HG02763 (cell line): ENCODE results near the gene SETBP1.

Source experiments
- ATAC-seq: cut with Tn5 transposase; IDR thresholded peaks from one replicate; pipeline ENCODE4 v1.9.1; 2021; ENCODE audit warnings: mild to moderate bottlenecking, moderate library complexity; ENCODE audit not compliant: unreplicated experiment

The SETBP1 gene

DNA sequence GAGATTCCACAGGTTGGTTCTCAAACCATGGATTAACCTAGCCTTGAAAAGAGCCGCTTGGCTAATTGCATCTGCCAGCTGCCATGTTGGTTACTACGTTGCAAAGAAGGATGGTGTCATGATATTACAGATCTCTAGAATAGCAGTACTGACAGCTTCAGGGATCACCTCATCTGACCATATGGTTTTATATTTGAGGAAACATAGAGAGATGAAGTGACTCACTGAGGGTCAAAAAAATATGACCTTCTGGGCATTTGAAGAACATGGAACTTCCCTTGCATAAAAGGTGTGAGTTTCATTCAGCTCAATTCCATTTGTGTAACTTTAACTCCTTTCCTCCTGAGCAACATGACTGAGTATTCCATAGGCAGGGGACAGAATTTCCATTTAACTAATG is 242.3 kb downstream of the SETBP1 start:
- no peak for ATAC-seq

DNA sequence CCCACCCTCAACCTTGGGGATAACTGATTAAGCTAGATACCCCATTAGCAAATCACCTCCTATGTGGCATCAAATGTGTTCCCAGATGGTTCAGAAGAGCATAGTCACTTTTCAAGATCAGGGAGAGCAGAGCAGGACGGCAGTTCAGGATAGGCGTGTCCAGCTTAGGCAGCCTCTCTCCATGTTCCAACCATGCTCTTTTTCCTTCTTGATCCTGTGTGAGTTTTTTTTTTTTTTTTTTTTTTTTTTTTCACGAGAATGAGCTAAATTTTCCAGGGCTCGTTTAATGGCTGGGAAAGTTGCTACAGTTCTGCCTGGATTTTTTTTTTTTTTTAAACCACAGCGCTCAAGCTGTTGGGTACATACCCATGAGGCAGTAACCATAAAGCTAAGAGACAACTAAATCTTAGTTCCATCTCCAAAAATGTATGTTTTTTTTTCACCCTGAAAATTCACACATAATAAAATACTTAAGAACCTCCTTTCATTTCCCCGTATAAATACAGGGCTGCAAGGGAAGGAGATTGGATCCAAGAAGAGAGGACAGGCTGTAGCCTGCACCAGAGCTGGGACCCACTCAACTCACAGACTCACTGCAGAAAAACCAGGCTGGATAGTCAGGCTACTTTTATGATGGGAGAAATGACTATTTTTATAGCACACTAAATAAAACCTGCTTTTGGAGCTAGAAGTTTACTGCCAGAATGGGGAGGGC is 244.3 kb downstream of the SETBP1 start:
- no peak for ATAC-seq

DNA sequence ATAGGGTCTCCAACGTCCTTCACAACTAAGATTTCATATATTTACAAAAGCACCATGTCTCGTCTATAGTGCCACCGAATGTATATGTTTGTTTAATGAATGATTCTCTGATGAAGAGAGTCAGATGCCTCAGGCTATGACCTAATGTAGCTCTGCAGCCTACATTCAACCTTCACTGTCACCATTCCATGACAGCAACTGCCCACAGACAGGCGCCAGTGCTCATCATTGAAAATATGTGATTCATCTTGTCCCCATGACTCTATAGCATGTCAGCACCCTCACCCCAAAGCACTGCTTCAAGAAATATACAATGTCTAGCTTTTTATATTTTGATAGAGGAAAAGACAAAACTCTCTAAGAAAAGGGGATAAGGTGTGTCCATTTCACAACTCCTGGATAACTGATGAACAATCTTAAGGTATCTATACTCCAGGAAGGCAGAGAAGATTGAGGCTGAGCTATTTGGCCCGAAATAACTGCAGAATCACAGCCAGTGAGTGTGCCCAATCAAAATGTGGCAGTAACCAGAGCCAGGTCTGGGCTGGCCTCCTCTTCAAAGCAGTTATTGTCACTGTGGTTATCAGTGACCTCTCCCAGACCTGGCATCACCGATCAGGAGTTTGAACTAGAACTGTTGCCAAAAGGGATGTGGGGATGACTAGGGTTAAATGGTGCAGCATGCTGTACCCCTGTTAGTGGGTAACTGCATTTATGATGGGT is 246.6 kb downstream of the SETBP1 start:
- ATAC-seq: no peak

DNA sequence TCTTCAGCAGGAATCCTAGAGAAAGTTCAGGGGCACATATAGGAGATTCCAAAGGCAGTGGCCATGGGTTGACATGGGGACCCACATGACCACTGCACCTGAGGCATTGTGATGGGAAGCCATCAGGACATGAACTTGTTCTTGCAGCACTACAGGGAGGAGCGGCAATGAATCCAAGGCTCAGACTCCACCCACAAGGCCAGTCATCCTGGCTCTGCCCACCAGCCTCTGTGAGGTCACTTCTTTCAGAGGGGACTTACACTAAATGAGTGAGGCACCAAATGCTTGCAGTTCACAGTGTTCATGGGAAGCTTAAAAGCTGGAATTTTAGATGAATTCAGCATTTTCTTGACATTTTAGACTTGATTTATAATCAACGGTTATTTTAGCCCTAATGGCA is 254.2 kb downstream of the SETBP1 start:
- ATAC-seq: no peak

DNA sequence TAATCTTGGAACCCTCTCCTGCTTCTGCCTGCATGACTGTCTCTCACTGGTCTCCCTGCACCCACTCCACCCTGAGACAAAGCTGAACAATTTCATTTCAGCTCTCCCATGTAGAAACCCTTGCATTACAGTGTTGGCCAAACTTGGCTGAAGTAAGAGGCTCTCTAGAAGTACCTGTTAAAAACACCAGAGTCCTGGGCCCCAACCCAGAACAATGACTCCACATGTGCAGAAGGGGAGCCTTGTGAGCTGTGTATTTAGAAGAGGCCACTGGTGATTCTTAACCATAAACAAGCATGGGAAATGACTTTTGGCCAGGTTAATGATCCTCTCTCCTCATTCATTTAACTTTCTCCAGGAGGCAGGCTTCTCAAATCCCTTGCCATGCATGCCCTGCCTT is 254.8 kb downstream of the SETBP1 start:
- no peak for ATAC-seq

DNA sequence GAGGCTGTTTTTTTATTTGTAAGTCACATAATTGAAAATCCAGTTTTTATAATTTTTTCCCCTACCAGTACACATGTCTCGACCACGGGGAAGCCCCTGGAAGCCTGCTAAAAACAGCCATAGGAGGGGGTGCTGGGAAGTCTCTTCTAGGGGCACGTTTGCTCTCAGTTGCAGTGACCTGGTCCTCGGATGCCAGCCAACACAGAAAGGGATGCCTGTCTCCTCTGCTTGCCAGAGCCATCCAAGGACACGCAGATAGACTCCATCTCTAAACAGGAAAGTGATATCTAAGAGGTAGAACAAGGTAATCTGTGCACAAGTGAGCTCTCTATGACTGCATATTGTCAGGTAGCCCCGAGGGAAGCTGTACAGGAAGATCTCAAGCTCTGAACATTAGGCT is 255.8 kb downstream of the SETBP1 start:
- ATAC-seq: no peak

DNA sequence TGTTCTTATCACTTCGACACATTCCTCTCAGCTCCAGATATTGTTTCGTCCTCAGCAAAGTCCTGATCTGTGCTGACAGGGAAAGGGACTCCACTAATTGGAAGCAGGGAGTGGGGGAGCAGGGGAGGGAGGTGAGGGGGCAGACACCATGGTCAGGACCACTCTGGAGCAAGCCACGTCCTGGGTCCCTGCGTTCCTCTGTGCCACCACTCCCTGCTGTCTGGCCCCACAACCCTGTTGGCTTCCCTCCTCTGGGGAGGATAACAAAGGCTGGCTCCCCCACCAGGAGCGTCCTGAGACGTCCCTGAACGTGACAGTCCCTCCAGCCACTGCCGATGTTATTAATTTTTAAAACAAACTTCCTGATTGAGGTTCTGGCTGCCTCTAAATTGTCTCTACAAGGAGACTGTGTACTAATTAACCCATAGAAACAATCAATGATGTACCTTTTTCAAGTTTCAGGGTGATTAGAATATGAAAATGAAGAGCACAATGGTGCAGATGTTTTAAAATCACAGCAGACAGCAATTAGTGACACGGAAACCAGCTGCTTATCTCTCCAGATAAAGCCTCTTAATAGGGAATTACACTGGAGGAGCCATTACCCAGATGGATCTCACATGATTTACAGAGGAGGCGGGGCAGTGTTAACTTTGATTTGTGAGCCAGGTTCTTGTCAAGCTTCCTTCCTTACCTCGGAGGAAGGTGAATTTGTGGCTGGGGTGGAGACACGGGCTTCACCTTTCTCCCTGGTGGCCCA is 257.5 kb downstream of the SETBP1 start:
- ATAC-seq: no peak

DNA sequence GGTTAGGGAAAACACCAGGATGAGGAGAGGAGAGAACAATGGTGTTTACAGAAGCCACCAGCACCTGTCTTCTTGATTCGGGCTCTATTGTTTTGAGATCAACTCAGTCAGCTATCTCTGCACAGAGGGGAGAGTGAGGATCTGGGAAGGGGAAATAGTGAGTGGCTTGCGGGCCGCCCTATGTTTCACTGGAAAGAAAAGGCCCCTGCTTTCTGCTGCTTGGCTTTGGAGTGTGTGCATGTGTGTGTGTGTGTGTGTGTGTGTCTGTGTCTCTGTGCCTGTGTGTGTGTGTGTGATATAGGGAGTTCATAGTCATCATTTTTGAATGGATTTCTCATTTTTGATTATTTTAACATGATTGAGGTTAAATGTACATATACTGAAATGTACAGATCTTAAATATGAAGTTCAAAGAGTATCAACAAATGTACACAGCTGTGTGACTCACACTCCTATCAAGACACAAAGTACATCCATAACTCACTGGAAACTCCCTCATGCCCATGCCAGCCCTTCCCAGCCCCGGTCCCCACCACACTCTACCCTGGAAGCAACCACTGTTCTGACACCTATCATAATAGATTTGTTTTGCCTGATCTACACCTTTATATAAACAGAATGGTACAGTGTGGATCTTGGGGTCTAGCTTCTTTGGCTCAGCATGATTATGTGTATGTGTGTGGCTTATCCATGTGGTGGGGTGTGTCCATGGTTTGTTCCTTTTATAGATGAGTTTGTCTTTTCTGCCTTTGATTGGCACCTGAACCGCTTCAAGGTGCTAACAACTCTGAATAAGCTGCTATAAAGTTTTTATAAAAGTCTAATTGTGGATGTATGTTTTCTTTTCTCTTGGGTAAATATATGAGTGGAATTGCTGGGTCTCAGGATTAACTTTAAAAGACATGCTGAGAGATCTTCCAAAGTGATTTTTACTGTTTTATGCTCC is 258.3 kb downstream of the SETBP1 start:
- ATAC-seq: no peak

DNA sequence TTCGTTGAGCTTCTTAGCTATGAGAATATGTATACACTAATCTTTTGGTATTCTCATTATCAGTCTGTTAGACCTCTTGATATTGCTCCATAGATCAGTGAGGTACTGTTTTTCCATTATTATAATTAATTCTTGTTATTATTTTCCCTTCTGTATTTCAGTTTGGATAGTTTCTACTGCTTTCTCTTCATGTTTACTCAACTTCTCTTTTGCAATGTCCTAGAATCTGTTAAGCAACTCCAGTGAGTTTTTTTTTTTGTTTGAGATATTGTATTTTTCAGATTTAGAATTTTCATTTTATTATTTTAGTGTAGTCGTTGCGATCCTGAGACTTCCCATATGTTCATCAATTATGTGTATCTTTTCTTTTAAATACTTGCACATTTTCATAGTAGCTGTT is 260.8 kb downstream of the SETBP1 start:
- no peak for ATAC-seq

DNA sequence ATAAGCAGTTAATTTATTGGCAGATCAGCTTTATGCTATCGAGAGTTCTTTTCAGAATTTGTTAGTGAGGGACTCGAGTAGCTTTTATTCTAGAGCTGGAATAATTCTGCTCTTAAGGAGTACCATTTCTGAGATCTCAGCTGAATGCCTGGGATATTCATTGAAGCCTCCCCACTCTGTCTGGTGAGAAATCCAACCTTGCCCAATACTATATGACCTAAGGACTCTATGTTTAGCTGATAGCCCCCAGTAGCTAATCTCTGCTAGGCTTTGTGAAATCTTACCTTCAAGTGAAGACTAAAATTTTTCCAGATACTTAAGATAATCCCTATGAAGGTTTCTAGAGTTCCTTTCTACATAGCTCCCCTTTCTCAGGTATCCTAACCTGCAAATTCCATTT is 261.4 kb downstream of the SETBP1 start:
- no peak for ATAC-seq

DNA sequence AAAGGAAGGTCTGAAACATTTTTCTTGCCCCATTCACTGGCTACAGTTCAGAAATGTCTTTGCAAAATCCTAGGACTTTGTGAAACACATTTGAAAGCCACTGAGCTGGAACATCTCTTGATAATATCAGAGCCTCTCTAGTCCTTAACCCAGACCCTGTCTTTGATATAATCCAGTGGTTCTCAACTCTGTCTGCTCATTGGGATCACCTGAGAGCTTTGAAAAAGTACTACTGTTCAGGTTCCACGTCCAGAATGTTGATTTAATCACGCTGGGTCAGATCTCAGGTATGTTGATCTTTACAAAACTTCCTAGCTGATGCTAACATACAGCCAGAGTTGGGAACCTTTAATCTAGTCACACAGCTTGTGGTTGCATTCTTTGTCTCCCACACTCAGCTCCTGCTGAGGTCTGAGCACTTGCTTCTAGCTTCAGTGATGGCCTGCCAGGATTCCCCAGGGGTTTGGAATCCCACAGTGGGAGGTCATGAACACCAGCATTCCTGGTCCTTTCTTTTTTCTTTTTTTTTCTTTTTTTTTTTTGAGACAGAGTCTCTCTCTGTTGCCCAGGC is 262.7 kb downstream of the SETBP1 start:
- no peak for ATAC-seq

DNA sequence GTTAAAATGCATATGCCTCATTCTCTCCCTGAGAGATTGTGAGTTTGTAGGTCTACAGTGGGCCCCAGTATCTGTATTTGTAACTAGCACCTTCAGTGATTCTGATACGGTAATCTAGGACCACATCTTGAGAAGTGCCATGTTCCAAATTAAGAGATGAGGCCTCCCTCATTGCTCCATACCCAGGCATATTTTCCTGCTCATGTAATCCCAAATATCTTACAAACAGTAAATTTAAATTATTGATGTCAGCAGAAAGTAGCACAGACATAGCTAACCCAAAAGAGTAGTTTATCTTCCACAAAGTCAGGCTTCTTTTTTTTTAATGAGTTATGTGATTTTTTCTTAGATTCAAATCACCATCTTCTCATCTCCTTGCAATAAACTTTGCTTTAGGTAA is 263.8 kb downstream of the SETBP1 start:
- ATAC-seq: no peak

DNA sequence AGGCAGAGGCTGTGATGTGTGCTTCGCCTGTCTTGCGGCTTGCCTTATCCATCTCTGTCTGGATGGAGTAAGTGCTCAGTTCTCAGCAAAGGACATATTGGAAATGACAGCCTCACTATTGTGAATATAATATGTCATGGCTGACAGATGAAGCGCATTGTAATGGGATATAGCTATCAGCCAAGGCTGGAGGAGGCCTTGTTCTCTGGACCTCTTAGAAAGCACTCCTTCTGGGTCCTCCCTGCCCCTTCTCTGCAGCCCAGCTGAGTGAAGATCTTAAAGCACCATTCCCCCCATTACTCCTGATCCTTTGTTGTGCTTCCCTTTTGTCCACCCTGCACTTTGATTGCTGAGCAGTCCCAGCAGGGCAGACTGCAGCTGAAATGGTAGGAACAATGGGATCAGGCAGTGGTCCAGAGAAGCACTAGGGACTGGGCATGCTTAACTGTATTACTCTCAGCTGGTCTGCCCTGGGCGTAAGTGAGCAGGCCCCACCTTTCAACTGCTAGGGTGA is 265.3 kb downstream of the SETBP1 start:
- no peak for ATAC-seq

DNA sequence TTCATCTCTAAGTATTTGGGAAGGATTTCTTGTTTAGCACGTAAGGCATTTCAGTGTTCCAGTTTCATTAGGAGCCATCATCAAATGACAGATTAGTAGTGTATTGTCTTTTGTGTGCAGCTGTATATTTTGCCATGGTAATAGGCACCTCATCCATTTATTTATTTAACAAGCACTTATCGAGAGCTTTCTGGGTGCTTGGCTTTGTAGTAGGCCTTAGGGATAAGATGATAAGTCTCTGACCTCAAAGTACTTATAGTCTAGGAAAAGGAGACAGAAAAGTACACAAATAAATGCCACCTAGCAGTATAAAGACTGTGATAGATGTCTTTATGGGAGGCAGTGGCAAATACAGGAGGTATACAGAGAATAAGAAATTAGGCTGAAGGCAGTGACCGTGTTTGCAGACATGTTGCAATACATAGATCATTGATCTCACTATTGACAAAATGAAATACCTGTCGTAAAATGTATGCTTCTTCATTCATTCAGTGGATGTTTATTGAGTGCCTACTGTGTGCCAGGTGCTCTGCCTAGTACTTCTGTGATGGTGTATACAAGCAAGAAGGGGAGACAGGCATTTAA is 265.9 kb downstream of the SETBP1 start:
- ATAC-seq: no peak

DNA sequence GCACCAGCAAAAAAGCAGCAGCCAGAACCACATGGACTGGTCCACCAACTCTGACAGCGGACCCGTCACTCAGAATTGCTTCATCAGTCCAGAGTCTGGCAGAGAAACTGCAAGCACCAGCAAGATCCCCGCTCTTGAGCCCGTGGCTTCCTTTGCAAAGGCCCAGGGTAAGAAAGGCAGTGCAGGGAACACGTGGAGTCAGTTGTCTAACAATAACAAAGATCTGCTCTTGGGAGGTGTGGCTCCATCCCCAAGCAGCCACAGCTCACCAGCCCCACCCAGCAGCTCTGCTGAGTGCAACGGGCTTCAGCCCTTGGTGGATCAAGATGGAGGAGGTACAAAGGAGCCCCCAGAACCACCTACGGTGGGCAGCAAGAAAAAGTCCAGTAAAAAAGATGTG is 269.3 kb downstream of the SETBP1 start:
- ATAC-seq: no peak

DNA sequence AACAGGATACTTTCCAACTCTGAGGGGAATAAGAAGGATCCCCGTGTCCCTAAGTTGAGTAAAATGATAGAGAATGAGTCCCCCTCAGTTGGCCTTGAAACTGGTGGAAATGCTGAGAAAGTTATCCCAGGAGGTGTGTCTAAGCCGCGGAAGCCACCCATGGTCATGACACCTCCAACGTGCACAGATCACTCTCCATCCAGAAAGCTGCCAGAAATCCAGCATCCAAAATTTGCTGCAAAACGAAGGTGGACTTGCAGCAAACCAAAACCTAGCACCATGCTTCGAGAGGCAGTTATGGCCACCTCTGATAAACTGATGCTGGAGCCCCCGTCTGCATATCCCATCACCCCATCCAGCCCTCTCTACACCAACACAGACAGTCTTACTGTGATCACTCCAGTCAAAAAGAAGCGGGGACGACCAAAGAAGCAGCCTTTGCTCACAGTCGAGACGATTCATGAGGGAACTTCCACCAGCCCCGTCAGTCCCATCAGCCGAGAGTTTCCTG is 270.1 kb downstream of the SETBP1 start:
- ATAC-seq: no peak

DNA sequence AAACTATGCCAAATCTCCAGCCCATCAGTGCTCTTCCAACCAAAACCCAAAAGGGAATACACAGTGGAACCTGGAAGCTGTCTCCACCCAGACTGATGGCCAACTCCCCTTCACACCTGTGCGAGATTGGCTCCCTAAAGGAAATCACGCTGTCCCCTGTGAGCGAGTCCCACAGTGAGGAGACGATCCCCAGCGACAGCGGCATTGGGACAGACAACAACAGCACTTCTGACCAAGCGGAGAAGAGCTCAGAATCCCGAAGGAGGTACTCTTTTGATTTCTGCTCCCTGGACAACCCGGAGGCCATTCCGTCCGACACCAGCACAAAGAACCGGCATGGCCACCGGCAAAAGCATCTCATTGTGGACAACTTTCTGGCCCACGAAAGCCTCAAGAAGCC is 271.1 kb downstream of the SETBP1 start:
- no peak for ATAC-seq

DNA sequence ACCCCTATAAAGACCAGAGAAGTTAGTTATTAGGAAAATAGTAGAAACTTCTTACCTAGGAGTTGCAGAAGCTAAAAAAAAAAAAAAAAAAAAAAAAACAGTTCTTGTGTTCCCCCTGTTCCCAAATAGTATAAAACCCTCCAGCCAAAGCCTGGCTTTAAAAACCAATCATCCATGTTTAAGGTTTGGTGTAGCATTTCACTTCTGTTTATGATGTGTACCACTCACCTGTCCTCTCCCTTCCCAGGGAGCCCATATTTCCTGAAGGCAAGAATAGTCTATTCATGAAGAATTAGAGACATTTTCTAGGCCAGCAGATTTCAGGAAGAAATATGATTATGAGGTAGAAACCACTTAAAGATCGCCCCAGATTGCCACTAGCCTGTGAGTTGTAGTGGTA is 273.6 kb downstream of the SETBP1 start:
- no peak for ATAC-seq

DNA sequence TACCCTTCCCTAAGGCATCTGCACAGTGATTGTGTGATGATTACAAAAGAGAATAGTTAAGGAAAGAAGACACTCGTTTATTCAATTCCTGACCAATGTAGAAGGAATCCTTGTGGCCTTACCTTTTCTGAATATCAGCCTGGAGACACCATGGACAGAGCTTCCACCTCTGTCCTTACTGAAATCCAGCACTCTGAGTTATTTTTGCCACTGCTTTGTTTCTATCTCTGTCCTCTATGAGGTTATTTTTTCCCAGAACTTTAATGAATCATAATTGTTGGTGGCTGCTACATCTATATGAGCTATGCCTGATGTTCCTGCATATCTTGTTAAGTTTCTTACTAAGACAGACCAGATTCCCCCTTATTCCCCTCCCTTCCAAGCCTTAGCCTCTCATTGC is 275.1 kb downstream of the SETBP1 start:
- ATAC-seq: no peak

DNA sequence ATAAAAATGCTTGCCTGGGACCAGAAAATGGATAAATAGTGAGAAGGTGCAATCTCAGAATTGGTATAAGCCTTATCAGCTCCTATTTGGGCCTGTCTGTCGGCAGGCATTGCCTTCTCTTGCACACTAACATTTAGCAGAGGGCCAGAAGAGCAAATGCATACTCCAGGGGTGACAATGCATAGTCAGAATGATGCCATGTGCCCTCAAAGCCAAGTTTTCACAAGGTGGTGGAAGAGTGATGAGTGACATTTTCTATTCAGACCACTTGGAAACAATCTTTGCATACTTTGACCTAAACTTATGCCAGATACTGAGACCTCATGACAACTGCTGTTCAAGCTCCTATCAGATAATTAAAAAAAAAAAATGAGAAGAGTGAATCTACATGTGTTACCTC is 276.3 kb downstream of the SETBP1 start:
- ATAC-seq: no peak
